B cell (primary cell): ENCODE data around the gene RASGRP2.

Source experiments
- EZH2 ChIP-seq: IDR thresholded peaks from 2 replicates; pipeline ENCODE4 v1.6.1; 2012; ENCODE audit warnings: borderline replicate concordance, low read depth, mild to moderate bottlenecking, moderate library complexity, low read length; ENCODE audit not compliant: insufficient read depth, poor library complexity, severe bottlenecking
- TF ChIP-seq, protein P1 (sequence below): fragments of 200-600 bp; IDR thresholded peaks from one replicate; pipeline ENCODE4 v1.8.0; 2022; ENCODE audit warnings: antibody characterized with exemption, mild to moderate bottlenecking

DNA sequence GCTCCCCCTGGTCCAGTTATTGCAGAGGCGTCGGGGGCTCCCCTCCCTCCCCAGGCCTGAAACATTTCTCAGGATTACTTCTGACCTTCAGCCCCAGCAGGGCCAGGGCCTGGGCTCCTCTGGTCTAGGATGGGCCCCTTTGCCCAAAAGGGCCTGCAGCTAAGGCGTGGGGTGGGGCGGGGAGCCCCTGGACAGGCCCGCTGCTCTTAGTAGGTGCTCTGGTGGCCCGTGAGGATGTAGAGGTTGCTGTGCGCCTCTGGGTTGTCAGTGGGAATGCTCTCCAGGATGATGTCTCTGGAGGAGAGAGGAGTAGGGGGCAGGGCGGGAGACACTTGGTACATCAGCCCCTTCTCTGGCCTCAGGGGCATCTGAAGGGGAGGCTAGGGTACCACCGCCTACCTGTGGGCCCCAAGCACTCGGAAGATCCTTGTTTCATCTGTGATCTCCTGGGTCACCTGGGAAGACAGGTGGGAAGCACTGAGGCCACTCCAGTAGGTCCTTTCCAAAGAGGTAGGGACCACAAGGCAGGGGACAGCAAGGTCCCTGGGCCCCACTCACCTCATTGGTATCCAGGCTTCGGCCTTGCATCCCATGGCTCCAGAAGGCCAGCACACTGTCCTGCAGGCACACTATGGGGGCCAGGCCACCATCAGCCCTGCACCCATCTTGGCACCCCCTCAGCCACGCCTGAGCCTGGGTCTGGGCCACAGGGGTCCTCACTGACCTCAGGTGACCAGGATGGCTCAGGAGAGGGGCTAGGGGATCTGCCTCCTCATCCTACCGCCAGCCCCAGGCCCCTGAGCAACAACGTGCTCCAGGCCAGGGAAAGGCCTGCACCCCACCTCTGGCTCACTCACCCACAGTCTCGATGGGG, 45.6 kb upstream of the RASGRP2 start:
- TF ChIP-seq, protein P1, sequence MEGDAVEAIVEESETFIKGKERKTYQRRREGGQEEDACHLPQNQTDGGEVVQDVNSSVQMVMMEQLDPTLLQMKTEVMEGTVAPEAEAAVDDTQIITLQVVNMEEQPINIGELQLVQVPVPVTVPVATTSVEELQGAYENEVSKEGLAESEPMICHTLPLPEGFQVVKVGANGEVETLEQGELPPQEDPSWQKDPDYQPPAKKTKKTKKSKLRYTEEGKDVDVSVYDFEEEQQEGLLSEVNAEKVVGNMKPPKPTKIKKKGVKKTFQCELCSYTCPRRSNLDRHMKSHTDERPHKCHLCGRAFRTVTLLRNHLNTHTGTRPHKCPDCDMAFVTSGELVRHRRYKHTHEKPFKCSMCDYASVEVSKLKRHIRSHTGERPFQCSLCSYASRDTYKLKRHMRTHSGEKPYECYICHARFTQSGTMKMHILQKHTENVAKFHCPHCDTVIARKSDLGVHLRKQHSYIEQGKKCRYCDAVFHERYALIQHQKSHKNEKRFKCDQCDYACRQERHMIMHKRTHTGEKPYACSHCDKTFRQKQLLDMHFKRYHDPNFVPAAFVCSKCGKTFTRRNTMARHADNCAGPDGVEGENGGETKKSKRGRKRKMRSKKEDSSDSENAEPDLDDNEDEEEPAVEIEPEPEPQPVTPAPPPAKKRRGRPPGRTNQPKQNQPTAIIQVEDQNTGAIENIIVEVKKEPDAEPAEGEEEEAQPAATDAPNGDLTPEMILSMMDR, result no peak
- no peak for TF ChIP-seq EZH2
